HS-5 (cell line): Measurements from ENCODE around the gene AUP1.

Experiments used
- DNase-seq: peaks from one replicate; pipeline ENCODE4 v3.0.0-alpha.2; 2012; ENCODE audit warnings: low read depth

The AUP1 gene

GRCh38 chr2:74535440-74535965, 6.0 kb upstream of the AUP1 start:
- no peak for DNase-seq

DNA sequence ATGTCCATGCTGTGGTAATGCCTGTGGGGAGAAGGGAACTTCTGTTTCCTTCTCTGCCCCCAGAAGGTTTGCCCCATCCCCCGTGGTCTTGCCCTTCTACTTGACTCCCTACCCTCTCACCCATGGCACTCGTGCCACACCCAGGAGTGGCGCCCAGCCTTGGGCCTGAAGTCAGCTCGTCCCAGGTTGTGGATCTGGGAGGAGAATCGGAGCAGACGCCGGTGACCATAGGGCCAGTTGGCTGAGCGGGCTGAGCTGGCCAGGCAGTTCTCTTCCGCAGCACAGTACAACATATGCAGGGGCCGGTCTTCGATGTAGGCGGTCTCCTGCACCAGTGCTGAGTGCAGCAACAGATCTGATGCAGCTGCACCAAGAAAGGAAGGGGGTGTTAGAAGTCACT, 4.9 kb upstream of the AUP1 start:
- DNase-seq: no peak

GRCh38 chr2:74533464-74533863, 4.0 kb upstream of the AUP1 start:
- DNase-seq: no peak

DNA sequence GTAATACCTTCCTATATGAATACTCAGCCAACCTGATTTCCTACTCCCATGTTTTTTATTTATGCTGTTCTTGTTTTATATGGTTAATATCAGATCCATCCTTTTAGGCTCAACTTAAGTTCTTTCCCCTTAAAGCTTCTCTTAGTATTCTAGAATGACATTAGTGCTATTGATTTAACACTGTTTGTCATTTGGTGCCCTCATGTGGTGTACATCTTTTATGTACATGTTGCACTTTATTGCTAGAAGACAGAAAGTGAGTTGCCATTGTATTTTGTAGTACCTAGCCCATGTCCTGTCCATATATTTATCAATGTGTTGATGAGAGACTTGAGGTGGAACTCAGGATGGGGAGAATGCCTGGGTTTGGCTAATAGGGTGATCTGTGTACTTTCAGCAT, 2.7 kb upstream of the AUP1 start:
- DNase-seq: no peak

DNA sequence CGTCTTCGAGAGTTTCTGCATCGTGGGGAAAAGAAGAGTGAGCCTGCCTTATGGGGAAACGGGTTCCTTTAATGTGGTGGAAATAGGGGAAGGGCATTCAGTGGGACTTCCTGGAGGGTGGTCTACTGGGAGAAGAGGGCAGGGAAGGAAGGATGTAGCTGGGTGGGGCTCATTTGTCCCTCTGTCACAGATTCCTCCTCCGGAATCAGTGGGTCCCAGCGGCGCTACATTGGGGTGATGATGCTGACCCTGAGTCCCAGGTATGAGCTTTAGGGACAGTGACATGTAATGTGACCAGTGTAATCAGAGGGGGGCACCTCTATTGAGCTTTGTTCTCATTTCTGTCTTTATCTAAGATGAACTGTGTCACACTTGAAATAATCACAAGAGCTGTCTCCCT, 2.2 kb upstream of the AUP1 start:
- no peak for DNase-seq

- no peak for DNase-seq
These were observed 1.0 kb upstream of the AUP1 start for GRCh38 chr2:74530239-74531187.

DNA sequence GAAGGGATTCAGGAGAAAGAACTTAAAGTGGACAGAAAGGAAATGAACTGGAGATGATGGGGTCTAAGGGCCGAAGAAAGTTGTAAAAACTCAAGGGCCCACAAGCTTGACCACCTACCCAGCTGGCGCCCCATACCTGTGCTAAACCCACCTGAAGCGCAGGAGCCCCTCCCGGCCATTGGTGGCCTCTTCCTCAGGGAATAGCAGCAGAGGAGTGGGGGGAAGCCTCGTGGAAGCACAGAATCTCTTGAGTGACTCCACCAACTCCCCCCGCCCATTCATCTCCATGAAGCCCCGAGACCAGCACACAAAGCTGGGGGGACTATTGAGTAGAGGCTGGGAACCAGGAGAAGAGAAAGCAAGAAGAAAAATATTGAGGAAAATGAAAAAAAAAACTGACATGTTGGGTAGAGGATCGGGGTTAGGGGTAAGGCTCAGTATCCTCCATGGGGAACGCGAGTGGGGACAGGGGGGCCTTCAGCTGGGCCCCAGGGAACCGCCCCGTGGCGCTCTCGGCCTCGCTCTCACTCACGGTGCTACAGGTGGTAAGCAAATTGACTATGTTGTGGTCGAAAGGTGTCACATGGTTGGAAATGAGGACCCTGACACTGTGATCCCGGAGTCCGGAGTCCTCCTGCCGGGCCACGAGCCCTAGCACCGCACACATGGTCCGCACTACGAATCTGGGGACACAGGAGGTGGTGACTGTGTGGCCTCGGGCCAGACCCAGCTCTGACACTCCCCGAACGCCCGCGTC, 728 bp downstream of the AUP1 start:
- DNase-seq: no peak

DNA sequence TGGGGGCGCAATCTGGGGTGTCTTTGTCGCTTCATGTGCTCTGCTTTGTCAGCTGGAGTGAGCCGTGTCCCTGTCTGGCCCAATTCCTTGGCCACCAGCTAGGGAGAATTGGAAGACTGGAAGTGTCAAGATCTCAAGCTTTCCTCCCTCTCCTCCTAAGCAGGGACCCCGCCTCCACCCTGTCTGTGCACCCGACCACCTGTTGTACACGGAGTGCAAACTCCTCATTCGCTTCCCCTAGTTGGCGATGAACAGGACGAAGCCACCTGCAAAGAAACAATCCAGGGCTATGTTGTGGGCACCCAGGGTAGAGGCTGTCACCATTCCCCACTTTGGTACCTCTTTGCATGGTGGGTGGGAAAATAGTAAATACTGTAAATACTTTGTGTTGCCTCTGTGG, 1.8 kb downstream of the AUP1 start:
- DNase-seq: no peak

DNA sequence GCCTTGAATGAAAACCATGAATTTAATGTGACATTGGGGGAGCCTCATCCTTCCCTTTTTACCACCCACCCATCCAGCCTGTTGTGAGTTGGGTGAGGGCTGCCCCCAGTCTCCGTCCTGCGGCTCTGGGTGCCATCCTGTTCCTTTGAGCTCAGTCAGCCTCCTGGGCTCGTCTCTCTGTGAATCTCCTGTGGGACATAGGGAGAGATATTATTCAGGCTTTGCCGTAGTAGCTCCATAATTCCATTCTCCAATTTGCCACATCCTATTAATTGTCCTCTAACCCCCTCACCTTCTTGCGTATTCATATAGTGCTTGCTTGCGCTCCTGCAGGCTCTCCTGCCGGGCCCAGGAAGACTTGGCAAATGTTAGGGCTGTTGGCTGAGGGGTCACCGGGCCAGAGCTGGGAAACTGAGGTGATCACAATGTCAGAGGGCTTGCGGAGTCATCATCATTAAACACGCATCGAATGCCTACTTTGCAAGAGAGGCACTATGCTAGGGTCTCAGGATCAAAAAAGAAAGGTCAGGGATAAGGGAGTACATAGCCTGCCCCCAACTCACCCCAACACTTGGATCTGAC, 2.8 kb downstream of the AUP1 start:
- DNase-seq: no peak

GRCh38 chr2:74525717-74526648, 3.5 kb downstream of the AUP1 start, which contains the start of gene DQX1:
DQX1 (minus strand) TSS chr2:74526231; CDS start chr2:74525729, 502 bp downstream.
- no peak for DNase-seq

DNA sequence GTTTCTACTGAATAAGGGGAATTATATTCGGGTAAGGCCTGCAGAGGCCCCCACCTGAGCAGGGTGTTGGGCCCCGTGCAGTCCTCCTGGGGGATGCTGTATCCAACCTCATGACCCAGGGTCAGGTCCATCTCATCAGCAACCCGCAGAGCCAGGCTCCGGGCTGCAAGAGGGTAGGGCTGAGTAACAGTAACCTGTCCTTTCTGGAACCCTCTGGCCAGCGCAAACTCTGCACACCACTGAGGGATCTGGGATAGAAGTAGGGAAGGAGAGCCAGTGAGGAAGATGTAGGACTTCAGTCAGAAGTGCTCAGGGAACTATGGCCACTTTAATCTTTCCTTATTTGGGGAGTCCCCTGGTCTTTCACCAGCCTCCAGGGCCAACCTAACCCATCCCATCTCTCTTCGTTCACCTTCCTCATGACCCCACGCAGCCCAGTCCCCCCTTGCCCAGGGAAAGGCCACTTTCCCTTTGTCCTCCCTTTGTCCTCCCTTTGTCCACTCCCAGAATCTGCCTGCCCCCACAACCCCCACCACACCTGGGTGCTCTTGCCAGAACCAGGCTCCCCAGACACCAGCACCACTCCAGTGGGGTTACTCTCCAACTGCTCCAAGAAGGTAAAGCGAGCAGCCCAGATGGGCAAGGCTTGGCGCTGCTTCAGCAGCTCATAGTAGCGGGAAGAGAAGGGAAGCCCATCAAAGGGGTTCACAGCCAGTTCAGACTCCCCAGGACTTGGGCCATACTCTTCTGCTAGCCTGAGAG, 4.4 kb downstream of the AUP1 start:
- no peak for DNase-seq

DNA sequence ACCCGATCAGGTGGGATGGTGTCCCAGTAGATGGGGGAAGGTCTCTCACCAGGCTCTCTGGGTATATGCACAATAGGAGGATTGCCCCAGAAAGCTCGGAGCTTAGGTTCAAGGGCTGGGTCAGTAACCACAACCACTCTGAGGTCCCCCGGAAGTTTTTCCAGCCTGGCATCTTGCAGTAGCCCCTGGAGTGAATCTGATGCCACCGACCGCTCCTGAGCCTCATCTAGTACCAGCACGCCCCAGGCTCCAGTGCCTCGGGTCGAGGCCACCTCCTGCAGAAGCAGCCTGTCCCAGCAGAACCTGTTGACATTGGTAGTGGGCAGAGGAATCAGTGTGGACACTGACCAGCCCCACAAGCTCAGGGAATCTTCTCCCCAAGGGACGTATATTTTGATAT, 5.5 kb downstream of the AUP1 start:
- no peak for DNase-seq

DNA sequence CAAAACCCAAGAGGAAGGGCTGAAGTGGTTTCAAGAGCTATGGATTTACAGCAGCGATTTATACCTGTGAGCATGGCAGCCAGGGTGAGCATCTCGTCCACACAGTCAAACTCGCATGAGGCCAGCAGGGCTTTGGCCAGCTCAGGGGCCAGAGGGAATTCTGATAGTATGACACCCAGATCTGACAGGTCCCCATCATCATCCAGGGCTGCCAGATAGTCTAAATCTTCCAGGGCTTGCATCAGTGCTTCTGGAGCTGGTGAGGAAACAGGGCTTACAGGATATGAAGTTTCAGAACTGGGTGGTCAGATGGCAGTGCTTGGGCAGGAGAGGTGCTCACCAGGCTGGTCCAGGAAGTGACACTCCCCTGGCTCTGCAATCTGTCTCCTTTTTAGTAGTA, 7.0 kb downstream of the AUP1 start:
- DNase-seq: no peak

GRCh38 chr2:74516650-74517049, 12.9 kb downstream of the AUP1 start:
- DNase-seq: no peak

DNA sequence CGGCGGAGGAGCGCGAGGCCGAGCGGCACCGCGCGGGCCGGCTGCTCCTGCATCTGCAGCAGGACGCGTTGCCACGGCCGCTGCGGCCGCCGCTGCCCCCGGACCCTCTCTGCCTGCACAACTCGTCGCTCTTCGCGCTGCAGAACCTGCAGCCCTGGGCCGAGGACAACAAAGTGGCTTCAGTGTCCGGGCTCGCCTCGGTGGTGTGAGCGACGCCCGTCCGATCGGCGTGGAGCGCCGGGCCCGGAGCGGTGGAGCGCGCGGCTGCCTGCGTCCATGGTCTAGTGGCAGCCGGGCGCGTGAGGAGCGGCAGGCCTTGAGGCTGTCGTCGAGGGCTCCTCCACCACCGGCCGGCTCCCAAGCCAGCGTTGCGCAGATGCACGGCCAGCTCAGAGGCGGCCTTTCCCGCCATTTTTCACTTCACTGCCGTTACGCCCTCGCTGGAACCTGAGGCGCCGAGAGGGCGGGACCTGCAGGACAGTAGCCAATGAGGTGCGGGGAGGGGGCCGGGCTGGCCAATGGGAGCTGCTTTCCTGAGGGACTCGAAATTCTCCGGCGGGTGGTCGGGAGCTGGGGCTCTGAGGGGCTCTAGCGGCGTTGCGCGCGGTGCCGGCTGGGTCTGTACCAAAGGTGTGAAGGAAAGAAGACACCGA, 13.4 kb downstream of the AUP1 start:
- no peak for DNase-seq

- DNase-seq: no peak
These were observed 14.1 kb downstream of the AUP1 start for GRCh38 chr2:74515271-74515980.

DNA sequence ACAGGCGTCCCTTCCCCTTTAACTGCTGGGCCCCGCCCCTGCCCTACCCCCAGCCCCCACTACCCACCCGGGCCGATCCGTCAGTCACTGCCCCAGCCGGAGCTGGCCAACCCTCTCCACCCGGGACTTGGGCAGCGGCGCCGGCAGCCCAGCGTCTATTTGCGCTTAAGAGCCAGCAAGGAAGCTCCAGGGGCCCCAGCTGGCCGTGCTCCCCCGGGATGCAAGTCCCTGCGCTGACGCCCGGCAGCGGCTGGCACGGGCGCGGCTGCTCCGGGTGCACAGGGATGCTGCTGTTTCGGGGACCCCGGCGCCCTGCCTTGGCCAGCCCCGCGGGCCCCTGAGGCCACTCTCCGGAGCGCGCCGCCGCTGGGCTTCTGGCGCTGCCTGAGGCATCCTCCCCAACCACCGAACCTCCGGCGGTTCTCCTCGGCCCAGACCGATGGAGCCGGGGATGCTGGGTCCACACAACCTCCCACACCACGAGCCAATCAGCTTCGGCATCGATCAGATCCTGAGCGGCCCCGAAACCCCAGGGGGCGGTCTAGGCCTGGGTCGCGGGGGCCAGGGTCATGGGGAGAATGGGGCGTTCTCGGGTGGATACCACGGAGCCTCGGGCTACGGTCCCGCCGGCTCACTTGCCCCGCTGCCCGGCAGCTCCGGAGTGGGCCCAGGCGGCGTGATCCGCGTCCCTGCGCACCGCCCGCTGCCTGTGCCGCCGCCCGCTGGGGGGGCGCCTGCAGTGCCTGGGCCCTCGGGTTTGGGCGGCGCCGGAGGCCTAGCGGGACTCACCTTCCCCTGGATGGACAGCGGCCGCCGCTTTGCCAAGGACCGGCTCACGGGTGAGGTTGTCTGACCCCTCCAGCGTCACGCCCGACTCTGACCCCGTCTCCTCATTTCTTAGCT, 14.9 kb downstream of the AUP1 start, which contains the start of gene TLX2:
Gene TLX2, plus strand, starts transcription at position 83 of the 903 bp plus-strand sequence. Its CDS starts 357 bp downstream, at position 440.
- no peak for DNase-seq
